ENCODE results near the gene TRIM42.

Gene TRIM42

DNA sequence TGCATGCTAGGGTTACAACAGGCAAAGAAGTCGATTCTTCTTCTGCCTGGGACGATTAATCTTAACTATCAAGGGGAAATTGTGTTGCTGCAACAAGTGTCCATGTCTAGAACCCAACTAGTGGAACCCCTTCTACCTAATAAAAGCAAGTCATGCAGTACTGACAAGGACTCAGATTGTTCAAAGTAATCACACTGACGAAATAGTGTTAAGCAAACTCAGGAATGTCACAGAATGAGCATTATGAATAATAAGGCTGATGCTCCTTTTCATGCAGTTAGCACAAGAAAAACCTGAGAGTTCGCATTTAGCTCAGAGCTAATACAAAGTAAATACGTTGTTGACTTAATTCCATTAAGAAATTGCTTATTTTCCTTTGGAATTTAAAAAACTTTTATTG is 47.5 kb upstream of the TRIM42 start:
- H3K27me3 ChIP-seq (ENCODE audit: insufficient read depth, poor library complexity, severe bottlenecking), result no peaks in the 10 kb centered on the region
- TF ChIP-seq GABPA (IDR thresholded peaks at IDR 0.05; ENCODE audit: low read depth), result no peak
- TF ChIP-seq, protein P1, sequence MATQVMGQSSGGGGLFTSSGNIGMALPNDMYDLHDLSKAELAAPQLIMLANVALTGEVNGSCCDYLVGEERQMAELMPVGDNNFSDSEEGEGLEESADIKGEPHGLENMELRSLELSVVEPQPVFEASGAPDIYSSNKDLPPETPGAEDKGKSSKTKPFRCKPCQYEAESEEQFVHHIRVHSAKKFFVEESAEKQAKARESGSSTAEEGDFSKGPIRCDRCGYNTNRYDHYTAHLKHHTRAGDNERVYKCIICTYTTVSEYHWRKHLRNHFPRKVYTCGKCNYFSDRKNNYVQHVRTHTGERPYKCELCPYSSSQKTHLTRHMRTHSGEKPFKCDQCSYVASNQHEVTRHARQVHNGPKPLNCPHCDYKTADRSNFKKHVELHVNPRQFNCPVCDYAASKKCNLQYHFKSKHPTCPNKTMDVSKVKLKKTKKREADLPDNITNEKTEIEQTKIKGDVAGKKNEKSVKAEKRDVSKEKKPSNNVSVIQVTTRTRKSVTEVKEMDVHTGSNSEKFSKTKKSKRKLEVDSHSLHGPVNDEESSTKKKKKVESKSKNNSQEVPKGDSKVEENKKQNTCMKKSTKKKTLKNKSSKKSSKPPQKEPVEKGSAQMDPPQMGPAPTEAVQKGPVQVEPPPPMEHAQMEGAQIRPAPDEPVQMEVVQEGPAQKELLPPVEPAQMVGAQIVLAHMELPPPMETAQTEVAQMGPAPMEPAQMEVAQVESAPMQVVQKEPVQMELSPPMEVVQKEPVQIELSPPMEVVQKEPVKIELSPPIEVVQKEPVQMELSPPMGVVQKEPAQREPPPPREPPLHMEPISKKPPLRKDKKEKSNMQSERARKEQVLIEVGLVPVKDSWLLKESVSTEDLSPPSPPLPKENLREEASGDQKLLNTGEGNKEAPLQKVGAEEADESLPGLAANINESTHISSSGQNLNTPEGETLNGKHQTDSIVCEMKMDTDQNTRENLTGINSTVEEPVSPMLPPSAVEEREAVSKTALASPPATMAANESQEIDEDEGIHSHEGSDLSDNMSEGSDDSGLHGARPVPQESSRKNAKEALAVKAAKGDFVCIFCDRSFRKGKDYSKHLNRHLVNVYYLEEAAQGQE (IDR thresholded peaks at IDR 0.05; ENCODE audit: insufficient replicate concordance, low read depth), result no peak
- TF ChIP-seq POLR2AphosphoS5 (IDR thresholded peaks at IDR 0.05; ENCODE audit: low read depth), result no peak
- no peak for TF ChIP-seq SPI1 (IDR thresholded peaks at IDR 0.05; ENCODE audit: borderline replicate concordance, low read depth)
- TF ChIP-seq, protein P2, sequence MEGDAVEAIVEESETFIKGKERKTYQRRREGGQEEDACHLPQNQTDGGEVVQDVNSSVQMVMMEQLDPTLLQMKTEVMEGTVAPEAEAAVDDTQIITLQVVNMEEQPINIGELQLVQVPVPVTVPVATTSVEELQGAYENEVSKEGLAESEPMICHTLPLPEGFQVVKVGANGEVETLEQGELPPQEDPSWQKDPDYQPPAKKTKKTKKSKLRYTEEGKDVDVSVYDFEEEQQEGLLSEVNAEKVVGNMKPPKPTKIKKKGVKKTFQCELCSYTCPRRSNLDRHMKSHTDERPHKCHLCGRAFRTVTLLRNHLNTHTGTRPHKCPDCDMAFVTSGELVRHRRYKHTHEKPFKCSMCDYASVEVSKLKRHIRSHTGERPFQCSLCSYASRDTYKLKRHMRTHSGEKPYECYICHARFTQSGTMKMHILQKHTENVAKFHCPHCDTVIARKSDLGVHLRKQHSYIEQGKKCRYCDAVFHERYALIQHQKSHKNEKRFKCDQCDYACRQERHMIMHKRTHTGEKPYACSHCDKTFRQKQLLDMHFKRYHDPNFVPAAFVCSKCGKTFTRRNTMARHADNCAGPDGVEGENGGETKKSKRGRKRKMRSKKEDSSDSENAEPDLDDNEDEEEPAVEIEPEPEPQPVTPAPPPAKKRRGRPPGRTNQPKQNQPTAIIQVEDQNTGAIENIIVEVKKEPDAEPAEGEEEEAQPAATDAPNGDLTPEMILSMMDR (IDR thresholded peaks at IDR 0.05; ENCODE audit: insufficient read depth, low read length), result no peak
- H3K4me3 ChIP-seq (replicated peaks; ENCODE audit: insufficient read depth, low read length), result no peak overlapping the region
- H3K27ac ChIP-seq (replicated peaks), result no peak overlapping the region
- DNase-seq (ENCODE audit: low read depth in 1 of 2, low spot score in 1 of 2), result no peak

GRCh38 chr3:140630866-140631265 is 47.0 kb upstream of the TRIM42 start:
- Histone ChIP-seq H3K27me3 (ENCODE audit: insufficient read depth, poor library complexity, severe bottlenecking) (no peaks in the 10 kb centered on the region), H3K4me3 (replicated peaks; ENCODE audit: insufficient read depth, low read length) (no peak overlapping the region), H3K27ac (replicated peaks) (no peak overlapping the region)
- no peak for DNase-seq (ENCODE audit: low read depth in 1 of 2, low spot score in 1 of 2)
- TF ChIP-seq, protein P1 (IDR thresholded peaks at IDR 0.05; ENCODE audit: insufficient replicate concordance, low read depth), result no peak
- TF ChIP-seq SPI1 (IDR thresholded peaks at IDR 0.05; ENCODE audit: borderline replicate concordance, low read depth), result no peak
- no peak for TF ChIP-seq POLR2AphosphoS5 (IDR thresholded peaks at IDR 0.05; ENCODE audit: low read depth)
- TF ChIP-seq GABPA (IDR thresholded peaks at IDR 0.05; ENCODE audit: low read depth), result no peak
- TF ChIP-seq, protein P2 (IDR thresholded peaks at IDR 0.05; ENCODE audit: insufficient read depth, low read length), result no peak

- no peak for TF ChIP-seq POLR2AphosphoS5 (IDR thresholded peaks at IDR 0.05; ENCODE audit: low read depth)
- TF ChIP-seq SPI1 (IDR thresholded peaks at IDR 0.05; ENCODE audit: borderline replicate concordance, low read depth), result no peak
- no peak for TF ChIP-seq GABPA (IDR thresholded peaks at IDR 0.05; ENCODE audit: low read depth)
- TF ChIP-seq, protein P1 (IDR thresholded peaks at IDR 0.05; ENCODE audit: insufficient replicate concordance, low read depth), result no peak
- TF ChIP-seq, protein P2 (IDR thresholded peaks at IDR 0.05; ENCODE audit: insufficient read depth, low read length), result no peak
- H3K4me3 ChIP-seq (replicated peaks; ENCODE audit: insufficient read depth, low read length), result no peak overlapping the region
- H3K27ac ChIP-seq (replicated peaks), result no peak overlapping the region
- no peaks in the 10 kb centered on the region for H3K27me3 ChIP-seq (ENCODE audit: insufficient read depth, poor library complexity, severe bottlenecking)
- no peak for DNase-seq (ENCODE audit: low read depth in 1 of 2, low spot score in 1 of 2)
Measured at GRCh38 chr3:140635276-140635675, 42.6 kb upstream of the TRIM42 start.
